ENCODE measurements around the gene NDUFB5.
"Not testable (repeated sequence)": the region's sequence is repeated elsewhere in the genome, so short reads cannot be mapped to it uniquely, and the experiment has no call there.

NDUFB5 gene

DNA sequence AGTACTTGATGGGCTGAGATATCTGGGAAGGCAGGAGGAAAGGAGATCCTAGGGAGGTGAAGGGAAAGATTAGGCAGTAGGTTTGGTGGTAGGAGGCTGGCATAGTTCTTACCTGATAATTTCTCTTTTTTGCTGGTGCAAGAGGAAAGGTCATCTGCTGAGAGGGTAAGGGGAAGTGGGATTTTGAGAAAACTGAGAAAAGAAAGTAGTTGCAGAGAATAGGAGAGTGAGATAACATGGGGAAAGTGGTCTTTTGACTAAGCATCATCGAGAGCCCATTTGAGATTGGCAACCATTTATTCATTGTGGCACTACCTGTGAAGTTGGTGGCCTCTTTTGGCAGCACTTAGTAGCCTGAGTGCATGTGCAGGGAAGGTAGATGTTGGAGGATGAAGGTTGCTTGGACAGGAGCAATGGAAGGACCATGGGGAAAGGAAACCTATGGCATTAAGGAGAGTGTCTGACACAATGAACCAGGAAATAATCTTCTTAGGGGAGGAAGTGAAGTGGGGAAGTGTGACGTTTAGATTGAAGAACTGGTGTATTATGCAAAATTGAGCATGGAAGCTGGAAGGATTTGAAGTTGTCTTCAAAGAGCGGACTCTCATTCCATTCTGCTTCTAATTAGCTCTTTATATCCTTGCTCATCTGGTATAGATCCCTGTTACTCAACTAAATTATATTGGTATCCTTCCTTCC, 26.3 kb downstream of the NDUFB5 start:
- no peak for DNase-seq (ENCODE audit: low read depth)

DNA sequence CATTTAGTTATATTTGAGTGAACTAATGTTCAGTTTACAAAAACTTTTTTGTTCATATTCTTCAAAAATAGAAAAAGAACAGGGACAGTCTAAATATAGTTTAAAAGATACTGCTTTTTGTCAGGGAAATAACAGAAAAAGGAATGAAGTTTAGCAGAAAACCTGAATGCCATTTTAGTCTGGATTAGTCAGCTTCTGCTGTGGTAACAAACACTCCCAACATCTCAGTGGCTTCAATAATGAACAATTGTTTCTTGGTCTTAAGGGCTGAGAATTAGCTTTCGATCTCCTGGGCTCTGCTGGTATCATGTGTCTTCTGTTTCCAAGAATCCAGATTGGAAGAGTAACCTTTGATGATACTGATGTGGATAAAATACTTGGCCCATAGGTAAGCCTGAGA, 35.9 kb downstream of the NDUFB5 start:
- no peak for DNase-seq (ENCODE audit: low read depth)

DNA sequence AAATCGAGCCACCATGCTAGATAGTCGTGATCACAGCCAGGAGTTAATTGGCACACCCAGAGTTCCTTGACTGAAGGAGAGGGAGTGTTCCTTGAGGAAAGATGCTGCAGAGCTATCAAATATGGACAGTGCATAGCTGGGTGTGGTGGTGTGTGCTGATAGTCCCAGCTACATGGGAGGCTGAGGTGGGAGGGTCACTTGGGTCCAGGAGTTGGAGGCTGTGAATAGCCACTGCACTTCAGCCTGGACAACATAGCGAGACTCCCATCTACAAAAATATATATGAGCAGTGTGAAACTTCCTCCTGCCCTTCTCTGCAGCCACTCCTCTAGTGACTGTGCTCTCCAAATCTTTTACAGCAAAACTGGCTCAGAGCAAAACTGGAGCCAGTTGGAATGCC, 38.3 kb downstream of the NDUFB5 start:
- no peak for DNase-seq (ENCODE audit: low read depth)

DNA sequence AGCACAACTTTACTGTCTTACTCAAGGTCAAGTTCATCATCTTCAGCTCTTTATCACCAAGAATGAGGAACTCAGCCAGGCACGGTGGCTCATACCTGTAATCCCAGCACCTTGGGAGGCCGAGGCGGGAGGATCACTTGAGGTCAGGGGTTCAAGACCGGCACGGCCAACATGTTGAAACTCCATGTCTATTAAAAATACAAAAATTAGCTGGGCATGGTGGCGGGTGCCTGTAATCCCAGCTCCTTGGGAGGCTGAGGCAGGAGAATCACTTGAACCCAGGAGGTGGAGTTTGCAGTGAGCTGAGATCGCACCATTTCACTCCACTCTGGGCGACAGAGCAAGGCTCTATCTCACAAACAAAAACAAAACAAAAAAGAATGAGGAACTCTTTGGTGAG, 39.2 kb downstream of the NDUFB5 start:
- DNase-seq (ENCODE audit: low read depth), result not testable (repeated sequence)

DNA sequence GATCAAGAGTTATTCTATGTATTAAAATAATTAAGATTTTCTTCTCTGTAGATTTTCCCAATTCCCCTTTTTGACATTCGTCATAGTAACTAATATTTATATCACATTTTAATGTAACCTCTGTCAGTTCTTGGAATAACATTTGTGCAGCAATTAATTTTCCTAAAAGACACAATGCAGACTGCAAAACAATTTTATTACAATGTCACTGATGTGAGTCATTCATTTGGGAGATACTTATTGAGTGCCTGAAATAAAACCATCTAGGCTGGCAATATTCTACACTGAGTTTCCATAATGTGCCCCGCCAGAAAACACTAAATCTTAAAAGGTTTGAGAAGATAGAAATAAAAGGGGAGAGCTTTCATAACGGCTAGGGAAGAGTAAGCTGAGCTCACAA, 41.6 kb downstream of the NDUFB5 start:
- no peak for DNase-seq (ENCODE audit: low read depth)

DNA sequence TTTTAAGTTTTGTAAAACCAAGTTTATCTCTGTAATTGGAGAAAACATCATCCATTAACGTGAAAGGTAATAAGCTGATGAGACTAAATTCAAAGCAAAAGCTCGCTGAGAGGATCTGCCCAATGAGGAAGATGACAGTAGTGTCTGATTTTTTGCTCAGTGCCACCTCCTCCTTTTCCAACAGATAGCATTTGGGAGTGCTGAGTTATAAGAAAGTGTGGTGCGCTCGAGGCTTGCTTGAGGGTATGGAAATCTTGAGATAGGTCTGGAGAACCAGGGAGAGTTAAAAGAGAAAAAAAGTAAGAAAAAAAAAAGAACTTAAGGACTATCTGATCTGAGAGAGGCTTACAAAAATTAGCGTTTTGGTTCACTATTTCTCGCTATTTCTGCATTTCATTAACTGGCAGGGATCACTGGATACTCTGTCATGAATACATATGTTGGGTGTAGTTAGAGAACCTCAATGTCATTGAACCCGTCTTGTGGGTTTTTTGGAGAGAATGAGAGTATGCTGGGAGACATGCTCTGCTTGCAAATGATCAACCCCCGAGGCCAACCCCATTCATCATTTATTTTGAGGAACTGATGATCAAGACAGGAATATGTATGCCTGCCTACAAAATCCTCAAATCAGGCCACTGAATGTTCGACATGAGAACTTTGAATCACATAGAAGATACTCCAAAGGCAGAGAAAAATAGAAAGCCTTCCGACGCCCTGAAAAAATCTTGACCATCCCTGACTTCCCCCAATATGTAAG, 47.3 kb downstream of the NDUFB5 start:
- DNase-seq (ENCODE audit: low read depth), result no peak

DNA sequence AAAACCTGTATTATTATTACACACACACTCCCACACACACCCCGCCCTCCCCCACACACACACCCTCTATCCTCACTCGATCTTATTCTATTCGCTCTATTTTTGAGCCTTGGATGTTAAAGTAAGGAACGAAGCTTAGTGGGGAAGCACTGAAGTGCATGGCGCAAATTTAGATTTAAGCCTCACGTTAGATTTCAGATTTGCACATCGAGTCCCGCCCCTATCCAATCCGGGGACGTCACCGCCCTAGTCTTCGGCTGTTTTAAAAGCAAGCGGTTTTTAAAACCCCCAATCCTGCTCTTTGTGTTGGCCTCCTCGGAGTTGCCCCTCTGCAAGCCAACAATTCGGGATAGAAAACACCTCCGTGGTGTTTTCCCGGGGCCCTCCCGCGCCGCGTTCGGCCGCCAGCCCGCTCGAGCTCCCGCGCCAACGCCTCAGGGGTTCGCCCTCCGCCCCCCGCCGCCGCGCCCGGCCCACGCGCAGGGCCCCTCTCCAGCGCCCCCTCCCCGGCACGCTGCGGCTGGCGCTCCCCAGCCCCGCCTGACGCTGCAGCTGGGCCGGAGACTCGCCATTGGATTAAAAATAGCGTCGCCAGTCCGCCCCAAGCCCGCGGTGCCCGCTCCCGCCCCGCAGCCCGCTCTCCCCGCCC, 48.0 kb downstream of the NDUFB5 start, which contains the start of gene USP13:
Gene USP13, plus strand, starts transcription at position 594 of the 649 bp plus-strand sequence. CDS start 186 bp downstream, outside the sequence.
- DNase-seq (ENCODE audit: low read depth), result peak; percentile 25

DNA sequence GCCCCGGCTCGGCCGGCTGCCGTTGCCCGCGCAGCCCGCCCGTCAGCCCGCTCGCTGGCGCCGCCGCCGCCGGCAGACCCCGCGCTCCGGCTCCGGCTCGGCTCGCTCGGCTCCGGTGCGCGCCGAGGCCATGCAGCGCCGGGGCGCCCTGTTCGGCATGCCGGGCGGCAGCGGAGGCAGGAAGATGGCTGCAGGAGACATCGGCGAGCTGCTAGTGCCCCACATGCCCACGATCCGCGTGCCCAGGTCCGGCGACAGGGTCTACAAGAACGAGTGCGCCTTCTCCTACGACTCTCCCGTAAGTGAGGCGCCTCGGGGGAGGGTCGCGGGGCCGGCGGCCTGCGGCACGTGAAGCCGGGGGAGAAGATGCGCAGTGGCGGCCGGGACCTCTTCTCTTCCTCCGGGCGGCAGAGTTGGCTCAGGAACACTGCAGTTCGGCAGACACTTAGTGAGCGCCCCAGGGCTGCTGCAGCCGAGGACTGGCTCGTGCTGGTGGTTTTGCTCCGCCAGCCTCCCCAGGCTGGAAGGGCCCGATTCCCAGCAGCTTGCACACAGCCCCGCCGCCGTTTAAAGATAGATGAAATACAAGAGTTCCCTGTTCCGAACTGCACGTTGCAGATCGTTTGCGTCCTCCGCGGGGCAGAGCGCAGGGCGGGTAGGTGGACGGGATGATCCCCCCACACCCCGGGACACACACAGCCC, 48.7 kb downstream of the NDUFB5 start:
- DNase-seq (ENCODE audit: low read depth), result peak; percentile 30

DNA sequence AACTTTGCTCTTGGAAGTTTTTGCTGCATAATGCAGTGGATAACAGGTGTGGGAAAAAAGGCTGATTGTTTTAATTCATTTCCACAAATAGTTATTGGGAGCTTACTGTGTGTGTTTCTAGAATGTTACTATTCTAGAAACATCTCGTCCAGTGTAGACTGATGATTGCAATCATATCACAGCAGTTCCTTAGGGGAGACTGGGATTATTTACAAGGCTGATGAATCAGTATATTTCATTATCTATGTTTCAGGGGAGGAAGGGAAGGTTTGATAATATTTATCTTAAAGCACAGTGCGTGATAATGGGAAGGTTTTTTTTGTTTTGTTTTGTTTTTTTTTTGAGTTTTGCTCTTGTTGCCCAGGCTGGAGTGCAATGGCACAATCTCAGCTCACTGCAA, 50.6 kb downstream of the NDUFB5 start:
- DNase-seq (ENCODE audit: low read depth), result no peak

DNA sequence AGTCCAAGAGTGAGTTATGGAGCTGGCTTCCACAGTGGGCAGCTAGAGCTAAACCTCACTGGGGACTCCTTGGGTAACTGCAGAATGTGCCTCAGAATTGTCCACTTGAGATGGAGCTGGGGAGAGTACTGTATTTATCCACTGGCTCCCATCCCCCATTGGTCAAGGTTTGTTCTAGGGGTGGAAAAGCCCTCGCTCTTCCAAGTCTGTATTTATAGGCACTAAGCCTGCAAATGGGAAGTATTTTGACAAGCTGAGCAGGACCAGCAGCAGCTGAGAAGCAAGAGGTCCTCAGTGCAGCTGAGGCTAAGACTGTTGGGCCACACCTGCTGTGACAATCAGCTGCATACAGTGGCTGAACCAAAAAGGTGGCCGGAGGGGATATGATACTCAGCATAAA, 54.0 kb downstream of the NDUFB5 start:
- no peak for DNase-seq (ENCODE audit: low read depth)

DNA sequence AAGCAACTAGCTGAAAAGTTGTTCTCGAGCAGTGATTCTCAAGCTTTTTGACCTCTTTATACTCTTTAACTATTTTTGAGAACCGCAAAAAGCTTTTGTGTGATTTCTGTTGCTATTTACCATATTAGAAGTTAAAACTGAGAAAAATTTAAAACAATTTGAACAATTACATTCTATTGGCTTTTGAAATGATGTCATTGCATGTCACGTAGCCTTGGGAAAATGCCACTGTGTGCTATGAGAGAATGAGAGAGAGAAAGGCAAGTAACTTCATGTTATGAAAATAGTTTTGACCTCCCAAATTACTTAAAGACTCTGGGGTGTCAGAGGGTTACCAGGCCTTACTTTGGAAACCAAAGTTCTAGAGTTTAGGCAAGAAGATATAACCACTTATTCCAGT, 56.3 kb downstream of the NDUFB5 start:
- no peak for DNase-seq (ENCODE audit: low read depth)

DNA sequence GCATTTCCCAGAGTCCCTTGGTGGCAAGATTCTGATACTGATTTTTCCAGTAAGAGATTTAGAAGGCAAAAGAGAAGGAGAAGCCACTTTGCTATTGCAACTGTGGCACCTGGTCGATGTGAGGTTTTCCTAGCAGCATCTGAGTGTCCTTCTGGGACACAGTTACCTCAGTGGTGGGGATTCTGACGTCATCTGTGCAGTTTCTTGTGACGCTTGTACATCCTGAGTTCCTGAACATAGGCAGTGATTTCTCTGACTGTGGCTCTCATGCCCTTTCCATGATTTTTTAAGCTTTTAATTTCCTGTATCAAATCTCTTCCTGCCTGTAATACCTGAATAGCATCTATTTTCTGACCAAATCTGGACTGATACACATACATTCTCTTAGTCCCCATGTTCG, 57.2 kb downstream of the NDUFB5 start:
- DNase-seq (ENCODE audit: low read depth), result no peak

DNA sequence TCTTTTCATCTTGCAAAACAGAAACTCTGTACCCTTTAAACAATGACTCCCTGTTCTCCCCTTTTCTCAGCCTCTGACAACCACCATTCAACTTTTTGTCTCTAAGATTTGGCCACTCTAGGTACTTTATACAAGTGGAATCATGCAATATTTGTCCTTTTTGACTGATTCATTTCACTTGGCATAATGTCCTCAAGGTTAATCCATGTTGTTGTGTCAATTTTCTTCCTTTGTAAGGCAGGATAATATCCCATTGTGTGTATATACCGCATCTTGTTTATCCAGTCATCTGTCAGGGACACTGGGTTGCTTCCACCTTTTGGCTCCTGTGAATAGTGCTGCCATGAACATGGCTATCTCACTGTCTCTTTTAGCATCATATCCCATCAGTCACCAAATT, 58.5 kb downstream of the NDUFB5 start:
- no peak for DNase-seq (ENCODE audit: low read depth)

DNA sequence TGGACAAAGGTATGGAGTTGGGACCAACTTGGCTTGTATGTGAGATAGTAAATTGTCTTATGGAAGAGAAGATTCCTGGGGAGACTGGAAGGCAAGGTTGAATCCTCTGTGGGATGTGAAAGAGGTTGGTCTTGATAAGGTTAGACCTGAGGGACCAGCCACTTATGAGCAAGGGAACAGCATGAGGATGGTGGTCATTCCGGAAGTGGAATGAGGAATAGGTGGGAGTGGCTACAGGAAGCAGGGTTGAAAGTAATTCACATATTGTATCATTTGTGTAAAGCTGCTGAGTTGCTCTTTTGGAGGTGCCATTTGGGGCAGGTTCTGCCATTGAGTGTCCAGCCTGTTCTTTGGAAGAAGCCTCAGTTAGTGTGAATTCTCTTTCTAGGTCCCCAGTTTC, 61.4 kb downstream of the NDUFB5 start:
- DNase-seq (ENCODE audit: low read depth), result no peak

DNA sequence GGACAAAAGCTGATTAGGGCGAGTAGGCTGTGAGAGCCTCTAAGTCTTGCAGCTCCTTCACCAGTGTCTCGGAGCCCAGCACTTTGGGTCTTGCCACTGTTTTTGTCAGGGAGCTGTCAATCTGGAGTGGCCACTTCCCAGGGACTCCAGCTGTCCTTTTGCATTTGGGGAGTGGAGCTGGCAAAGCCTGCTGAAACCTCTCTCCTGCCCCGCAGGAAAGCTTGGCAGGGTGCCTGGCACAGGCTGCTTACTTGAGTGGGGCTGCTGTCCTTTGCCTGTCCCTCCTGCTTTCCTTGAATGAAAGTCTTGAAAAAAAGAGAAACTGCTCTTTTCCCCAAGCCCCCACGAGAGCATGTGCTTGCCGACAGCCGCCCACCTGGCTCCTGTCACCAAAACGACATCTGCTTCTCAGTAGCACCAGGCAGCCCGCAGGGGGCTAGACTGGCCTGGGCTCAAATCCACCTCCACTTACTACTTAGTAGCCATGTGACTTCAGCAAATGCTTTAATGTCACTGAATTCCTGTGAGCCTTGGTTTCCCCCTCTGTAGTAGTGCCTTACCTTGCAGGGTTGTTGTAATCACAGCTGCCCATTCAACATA, 61.9 kb downstream of the NDUFB5 start:
- DNase-seq (ENCODE audit: low read depth), result no peak

DNA sequence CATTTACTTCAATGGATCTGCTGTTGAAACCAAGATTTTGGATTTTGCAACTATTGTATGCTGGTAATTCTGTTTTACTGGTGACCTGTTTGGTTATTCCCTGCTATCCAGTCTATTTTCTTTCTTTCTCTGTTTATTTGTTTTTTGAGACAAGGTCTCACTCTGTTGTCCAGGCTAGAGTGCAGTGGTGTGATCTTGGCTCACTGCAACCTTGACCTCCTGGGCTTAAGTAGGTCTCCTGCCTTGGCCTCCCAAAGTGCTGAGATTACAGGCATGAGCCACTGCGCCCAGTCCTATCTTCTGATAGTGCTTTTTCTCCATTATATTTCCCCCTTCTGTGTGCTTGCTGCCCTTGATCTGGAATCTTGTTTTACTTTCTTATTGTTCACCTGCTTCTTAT, 63.8 kb downstream of the NDUFB5 start:
- no peak for DNase-seq (ENCODE audit: low read depth)

DNA sequence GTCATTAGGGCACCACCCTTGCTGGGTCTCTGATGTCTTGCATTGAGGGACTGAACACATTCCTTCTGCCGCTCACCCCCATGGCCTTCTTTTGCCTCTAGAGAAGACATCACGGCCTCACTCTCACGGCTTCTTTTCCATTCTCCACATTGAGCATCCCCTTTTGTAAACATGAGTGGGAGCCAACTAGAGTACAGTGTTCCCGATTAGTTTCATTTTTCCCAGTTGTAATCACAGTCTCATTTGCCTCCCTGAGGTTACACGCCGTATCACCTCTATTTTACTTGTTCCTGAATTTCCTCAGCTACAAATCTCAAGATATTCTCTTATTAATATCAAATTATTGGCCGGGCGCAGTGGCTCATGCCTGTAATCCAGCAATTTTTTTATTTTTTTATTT, 65.7 kb downstream of the NDUFB5 start:
- no peak for DNase-seq (ENCODE audit: low read depth)

DNA sequence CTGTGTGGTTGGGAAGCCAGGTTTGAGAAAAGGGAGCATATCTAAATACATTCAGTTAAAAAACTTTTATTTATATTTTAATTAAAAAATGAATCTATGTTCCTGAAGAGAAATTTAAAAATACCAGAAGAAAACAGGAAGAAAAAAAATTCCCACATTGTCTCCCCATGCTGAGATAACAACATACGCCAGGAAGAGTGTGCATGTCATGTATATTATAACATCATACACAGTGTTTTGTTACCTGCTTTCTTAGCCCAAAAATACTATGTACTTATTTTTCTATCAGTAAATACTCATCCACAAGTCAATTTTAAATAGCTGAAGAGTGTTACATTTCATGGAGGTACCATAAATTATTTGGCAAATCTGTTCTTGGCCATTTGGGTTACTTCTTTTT, 66.7 kb downstream of the NDUFB5 start:
- no peak for DNase-seq (ENCODE audit: low read depth)

DNA sequence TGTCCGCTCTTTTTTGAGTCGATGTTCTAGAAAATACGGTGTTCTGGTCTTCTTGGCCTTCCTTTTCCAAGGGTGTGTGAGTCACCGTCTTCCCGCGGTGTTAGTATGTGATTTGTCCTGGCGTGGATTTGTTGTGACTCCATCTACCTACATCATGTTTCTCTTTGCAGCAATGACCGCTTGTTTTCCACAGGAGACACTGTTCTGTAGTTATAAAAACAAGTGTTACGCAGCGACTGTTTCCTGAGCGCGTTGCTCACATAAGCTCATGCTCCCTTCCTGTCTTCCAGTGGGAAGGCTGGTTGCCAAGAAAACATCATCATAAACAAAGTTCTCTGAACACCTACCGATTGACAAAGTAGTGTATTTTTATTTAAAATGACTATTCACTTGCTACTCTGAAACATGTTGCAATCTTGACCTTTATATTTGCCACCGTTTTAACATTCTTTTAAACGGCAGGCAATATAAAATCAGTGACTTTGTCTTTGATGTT, 67.2 kb downstream of the NDUFB5 start:
- no peak for DNase-seq (ENCODE audit: low read depth)

DNA sequence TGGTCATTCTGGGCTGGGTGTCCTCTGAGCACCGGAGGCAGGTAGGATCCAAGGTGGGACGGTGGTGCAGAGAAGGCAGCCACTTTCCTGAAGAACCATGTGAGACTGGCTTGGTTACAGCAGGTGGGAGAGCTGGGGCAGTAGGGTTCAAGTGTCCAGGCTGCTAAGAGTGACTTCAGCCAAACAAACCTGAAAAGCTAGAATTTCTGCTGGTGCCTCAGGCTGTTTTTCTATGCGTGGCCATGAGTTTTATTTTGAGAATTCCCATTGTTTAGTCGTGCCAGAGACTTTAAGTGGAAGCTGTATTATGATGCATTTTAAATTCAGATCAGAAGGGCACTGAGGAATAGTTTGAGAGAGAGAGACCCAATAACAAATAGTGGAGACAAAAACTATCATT, 68.3 kb downstream of the NDUFB5 start:
- no peak for DNase-seq (ENCODE audit: low read depth)

DNA sequence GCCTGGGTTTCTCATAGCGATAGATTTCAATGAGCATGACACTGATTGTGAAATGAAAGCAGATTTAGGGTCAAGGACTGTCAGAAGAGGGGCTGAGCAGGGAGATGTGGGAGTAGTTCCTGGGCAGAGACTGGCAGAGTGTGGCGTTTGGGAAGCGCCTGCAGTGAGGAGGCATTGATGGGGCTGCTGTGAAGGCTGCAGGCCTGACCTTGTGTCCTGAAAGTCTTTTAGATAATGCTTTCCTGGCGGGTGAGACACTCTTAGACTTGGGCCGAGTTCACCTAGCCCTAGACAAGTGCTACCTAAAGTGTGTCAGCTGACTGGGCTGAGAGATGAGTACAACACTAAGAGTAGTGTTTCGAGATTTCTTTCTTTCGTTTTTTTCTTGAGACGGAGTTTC, 68.9 kb downstream of the NDUFB5 start:
- DNase-seq (ENCODE audit: low read depth), result no peak

DNA sequence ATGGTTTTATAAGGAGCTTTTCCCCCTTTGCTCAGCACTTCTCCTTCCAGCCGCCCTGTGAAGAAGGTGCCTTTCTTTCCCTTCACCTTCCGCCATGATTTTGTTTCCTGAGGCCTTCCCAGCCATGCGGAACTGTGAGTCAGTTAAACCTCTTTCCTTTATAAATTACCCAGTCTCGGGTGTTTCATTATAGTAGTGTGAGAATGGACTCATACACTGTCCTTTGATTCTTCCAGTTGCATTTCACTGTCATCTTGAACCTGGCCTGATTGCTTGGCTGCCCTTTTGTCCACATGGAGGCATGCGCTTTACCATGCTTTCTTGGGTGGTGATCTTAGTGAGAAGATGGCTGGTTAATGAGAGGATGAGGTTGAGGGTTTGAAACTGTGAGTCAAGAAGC, 71.5 kb downstream of the NDUFB5 start:
- DNase-seq (ENCODE audit: low read depth), result no peak
